HPDE6-E6E7 (cell line): ENCODE measurements around the gene KCNJ5.

ENCODE experiments used
- DNase-seq: peaks from one replicate; pipeline ENCODE4 v3.0.0; 2011; ENCODE audit warnings: missing footprints; ENCODE audit errors: extremely low spot score

Gene KCNJ5

DNA sequence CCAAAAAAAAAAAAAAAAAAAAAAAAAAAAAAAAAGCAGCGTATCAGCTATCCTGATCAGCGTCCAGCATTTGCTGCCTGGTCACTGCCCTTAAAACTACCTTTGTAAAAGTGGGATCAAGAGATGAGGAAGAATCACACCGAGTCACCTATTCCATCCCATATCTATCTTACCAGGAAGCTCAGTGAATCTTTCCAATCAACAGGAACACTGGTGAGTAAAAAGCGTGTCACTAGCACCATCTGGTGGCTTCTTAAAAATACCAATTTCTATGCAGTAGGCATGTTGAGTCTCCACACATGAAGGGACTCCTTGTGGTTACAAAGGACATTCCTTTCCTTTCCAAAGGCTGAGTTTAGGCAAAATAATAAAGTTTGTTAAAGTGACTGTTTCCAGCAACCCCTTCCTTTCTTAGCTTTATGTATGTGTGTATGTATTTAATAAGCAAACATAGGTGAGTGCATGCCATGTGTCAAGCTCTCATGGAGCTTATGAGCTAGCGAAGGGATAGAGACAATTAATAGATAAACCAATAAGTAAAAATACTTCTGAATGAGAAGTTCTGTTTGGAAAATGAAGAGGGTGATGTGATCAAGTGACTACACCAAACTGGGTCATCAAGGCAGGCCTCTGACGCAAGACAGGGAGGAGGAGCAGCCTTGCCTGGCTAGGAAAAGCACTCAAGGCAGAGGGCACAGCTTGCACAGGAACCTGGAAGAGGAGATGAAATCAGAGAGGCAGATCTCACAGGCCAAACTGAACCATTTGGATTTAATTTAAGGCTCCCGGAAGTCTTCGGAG lies 65.4 kb downstream of the KCNJ5 start:
- peak; percentile 58 for DNase-seq

DNA sequence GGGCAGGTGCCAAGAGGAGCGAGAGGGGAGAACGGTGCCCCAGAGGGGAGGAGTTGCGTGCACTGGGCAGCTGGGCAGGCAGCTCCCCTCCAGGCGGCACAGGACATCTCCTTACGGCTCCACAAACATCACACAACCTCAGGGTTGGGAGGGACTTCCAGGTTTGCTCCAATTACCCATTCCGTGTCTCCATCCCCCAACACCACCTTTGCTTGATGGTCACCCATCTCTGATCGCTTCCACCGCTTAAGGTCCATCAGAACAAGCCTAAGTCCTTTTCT lies 66.0 kb downstream of the KCNJ5 start:
- no peak for DNase-seq

GRCh38 chr11:128961645-128962044 lies 70.5 kb downstream of the KCNJ5 start:
- DNase-seq: no peak

- DNase-seq: no peak
Observed at GRCh38 chr11:128962896-128963295, 71.7 kb downstream of the KCNJ5 start.

DNA sequence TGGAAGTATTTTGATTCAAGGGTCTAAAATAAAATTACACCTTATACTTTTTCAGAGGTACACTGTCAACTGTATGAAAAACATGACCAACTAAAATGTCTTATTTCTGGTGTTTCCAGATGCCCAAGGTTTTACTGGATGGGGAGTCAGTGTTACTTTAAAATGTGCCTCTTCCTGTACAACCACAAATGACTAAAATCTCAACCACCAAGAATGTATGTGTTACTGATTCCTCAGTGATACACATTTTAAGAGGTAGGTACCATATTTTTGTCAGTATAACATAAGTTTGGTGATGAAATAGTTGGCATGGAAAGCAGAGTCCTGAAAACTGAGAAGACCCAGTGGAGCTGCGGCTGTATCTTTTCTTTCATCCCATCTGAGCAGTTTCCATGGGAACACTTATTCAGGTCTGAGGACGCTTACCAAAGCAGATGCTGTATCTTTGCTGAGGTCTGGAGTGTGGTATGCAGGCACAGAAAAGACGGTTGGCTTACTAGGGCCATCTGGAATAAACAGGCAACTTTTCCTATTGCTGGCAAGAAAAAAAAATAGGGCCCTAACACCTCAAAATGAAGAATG lies 72.7 kb downstream of the KCNJ5 start:
- DNase-seq: no peak

GRCh38 chr11:128964463-128964930 lies 73.3 kb downstream of the KCNJ5 start:
- DNase-seq: no peak

DNA sequence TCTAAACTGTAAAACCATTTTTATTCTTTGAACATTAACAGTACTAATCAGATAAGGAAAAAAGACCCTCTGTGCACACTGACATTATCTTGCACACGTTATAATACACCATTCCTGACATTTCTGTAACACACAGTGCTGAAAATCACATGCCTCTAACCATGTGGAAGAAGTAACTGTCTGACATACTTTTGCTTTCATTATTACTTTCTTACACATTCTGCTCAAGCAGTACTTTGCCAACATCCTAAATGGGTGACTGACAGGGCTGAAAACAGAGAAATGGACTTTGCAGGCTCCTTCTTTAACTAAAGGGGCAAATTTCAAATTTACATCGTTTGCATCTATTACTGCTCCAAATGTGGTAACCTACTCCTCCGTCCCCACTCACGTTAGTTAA lies 74.3 kb downstream of the KCNJ5 start:
- no peak for DNase-seq

DNA sequence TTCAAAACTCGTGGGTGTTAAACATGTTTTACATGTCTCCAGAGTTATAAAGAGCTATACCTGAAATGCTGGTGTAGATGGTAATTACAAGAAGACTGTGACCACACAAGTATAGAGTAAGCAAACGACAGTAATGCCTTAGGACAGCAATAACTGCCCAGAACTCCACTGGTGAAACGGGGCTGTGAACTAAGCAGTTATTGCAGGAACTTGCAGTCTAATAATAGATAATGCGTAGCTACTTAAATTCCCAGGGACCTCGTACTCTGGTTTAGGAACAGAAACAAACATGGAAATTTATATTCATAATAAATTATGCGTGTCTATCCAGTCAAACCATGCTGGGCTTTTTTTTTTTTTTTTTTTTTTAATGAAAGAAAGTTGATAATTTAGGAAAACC lies 76.4 kb downstream of the KCNJ5 start:
- DNase-seq: no peak

- DNase-seq: no peak
Observed at GRCh38 chr11:128968916-128969315, 77.8 kb downstream of the KCNJ5 start.
